Parathyroid adenoma (tissue), 2 donors: ENCODE measurements around the gene STARD10.

Source experiments
- H2AFZ ChIP-seq: fragments of 300-600 bp; sonication (generic); one replicate; pipeline ENCODE4 v1.7.0; 2017; ENCODE audit warnings: antibody characterized with exemption, mild to moderate bottlenecking
- H3K27ac ChIP-seq: fragments of 300-600 bp; sonication (generic); one replicate; pipeline ENCODE4 v1.7.0; 2017
- H3K27me3 ChIP-seq: fragments of 300-600 bp; sonication (generic); one replicate; pipeline ENCODE4 v1.7.0; 2017; ENCODE audit warnings: low read length; ENCODE audit not compliant: control insufficient read depth, insufficient read depth
- H3K36me3 ChIP-seq: fragments of 300-600 bp; sonication (generic); one replicate; pipeline ENCODE4 v1.7.0; 2017; ENCODE audit warnings: low read length; ENCODE audit not compliant: control insufficient read depth, insufficient read depth
- H3K4me1 ChIP-seq: fragments of 300-600 bp; sonication (generic); one replicate; pipeline ENCODE4 v1.7.0; 2017; ENCODE audit warnings: control low read depth
- H3K4me2 ChIP-seq: fragments of 300-600 bp; sonication (generic); one replicate; pipeline ENCODE4 v1.7.0; 2017; ENCODE audit warnings: low read length
- H3K4me3 ChIP-seq: fragments of 300-600 bp; sonication (generic); one replicate; pipeline ENCODE4 v1.7.0; 2017; ENCODE audit warnings: low read depth, low read length
- H3K79me2 ChIP-seq: fragments of 300-600 bp; sonication (generic); one replicate; pipeline ENCODE4 v1.7.0; 2017; ENCODE audit warnings: control low read depth
- H3K9ac ChIP-seq: fragments of 300-600 bp; sonication (generic); one replicate; pipeline ENCODE4 v1.7.0; 2017; ENCODE audit warnings: mild to moderate bottlenecking
- H3K9me3 ChIP-seq: fragments of 300-600 bp; sonication (generic); one replicate; pipeline ENCODE4 v1.7.0; 2017; ENCODE audit warnings: low read length; ENCODE audit not compliant: control insufficient read depth
- CTCF ChIP-seq: fragments of 300-600 bp; sonication (generic); IDR thresholded peaks from one replicate; pipeline ENCODE4 v1.7.0; 2017; ENCODE audit warnings: antibody characterized with exemption, mild to moderate bottlenecking
- donor health status: primary hyperparathyroidism.

Gene STARD10

DNA sequence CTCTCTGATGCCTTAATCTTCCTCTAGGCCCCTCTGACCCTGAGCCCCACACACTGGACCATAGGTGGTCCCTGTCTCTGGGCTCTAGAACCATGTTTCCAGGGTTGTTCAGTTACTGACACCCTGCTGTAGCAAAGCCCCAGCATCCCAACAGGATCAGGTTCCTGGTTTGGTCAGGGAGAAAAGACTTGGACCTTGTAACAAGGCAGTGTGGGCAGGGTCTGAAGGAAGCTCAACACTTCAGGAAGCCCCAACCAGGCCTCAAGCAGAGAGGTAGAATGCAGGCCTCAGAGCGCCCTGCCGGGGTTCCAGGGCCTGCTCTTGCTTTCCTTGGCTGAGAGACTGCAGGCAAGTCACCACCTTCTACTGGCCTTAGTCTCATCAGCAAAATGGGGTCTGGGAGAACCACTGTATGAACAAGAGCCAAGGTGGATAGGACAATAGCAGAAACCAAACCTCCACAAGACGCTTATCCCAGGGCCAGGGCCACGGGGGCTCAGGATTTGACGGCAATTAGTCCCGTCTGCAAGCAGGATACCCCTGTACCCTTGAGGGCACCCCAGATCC, 46.5 kb downstream of the STARD10 start:
- Histone ChIP-seq H3K36me3 (no peaks in the 10 kb centered on the region), H3K9ac (no peak overlapping the region), H3K4me2 (no peak overlapping the region), H3K4me1 (no peaks in the 10 kb centered on the region), H3K9me3 (no peaks in the 10 kb centered on the region), H3K27ac (no peak overlapping the region), H3K27me3 (no peaks in the 10 kb centered on the region), H2AFZ (no peak overlapping the region), H3K4me3 (no peak overlapping the region), H3K79me2 (no peaks in the 10 kb centered on the region)
- TF ChIP-seq CTCF: no peak

- H3K4me2 ChIP-seq: no peak overlapping the region
- no peaks in the 10 kb centered on the region for H3K79me2 ChIP-seq
- H3K4me3 ChIP-seq: no peak overlapping the region
- H3K4me1 ChIP-seq: no peaks in the 10 kb centered on the region
- H3K27ac ChIP-seq: no peak overlapping the region
- TF ChIP-seq CTCF: no peak
- H3K36me3 ChIP-seq: no peaks in the 10 kb centered on the region
- H2AFZ ChIP-seq: no peak overlapping the region
- no peaks in the 10 kb centered on the region for H3K9me3 ChIP-seq
- H3K27me3 ChIP-seq: no peaks in the 10 kb centered on the region
- H3K9ac ChIP-seq: no peak overlapping the region
These were observed 47.0 kb downstream of the STARD10 start for GRCh38 chr11:72746821-72747220.

- Histone ChIP-seq H3K9me3 (no peaks in the 10 kb centered on the region), H3K79me2 (no peaks in the 10 kb centered on the region), H2AFZ (no peak overlapping the region), H3K27ac (no peak overlapping the region), H3K4me3 (no peak overlapping the region), H3K4me1 (no peaks in the 10 kb centered on the region), H3K27me3 (no peaks in the 10 kb centered on the region), H3K4me2 (no peak overlapping the region), H3K36me3 (no peaks in the 10 kb centered on the region), H3K9ac (no peak overlapping the region)
- no peak for TF ChIP-seq CTCF
These were observed 47.8 kb downstream of the STARD10 start for GRCh38 chr11:72745925-72746550.

DNA sequence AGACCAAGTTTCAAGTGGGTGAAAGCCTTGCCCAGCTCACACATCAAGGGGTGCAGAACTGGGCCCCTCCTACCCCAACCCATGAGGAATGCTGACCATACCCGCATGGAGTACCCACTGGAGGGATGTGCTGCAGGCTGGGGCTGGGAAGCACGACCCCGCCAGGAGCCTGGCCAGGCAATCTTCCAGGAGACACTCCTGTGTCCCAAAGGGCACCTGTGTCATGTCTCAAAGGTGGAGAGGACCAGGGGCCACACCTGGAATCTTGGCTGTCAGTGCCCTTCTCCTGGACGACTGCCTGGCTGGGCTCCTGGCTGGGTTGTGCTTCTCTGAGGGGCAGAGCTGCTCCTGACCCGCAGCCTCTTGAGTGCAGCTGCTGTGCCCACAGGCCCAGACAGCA, 48.3 kb downstream of the STARD10 start:
- Histone ChIP-seq H3K27me3 (no peaks in the 10 kb centered on the region), H3K36me3 (no peaks in the 10 kb centered on the region), H3K4me2 (no peak overlapping the region), H3K27ac (no peak overlapping the region), H2AFZ (no peak overlapping the region), H3K4me1 (no peaks in the 10 kb centered on the region), H3K79me2 (no peaks in the 10 kb centered on the region), H3K9ac (no peak overlapping the region), H3K4me3 (no peak overlapping the region), H3K9me3 (no peaks in the 10 kb centered on the region)
- no peak for TF ChIP-seq CTCF

GRCh38 chr11:72744474-72744873, 49.4 kb downstream of the STARD10 start:
- H3K4me3 ChIP-seq: no peak overlapping the region

More at GRCh38 chr11:72744474-72744873, 49.4 kb downstream of the STARD10 start:
- H3K9me3 ChIP-seq: no peaks in the 10 kb centered on the region
- H3K79me2 ChIP-seq: no peaks in the 10 kb centered on the region
- H2AFZ ChIP-seq: no peak overlapping the region
- H3K4me2 ChIP-seq: no peak overlapping the region
- H3K36me3 ChIP-seq: no peaks in the 10 kb centered on the region
- no peak overlapping the region for H3K27ac ChIP-seq
- no peaks in the 10 kb centered on the region for H3K27me3 ChIP-seq
- TF ChIP-seq CTCF: no peak
- H3K9ac ChIP-seq: no peak overlapping the region
- no peaks in the 10 kb centered on the region for H3K4me1 ChIP-seq
